NCI-H748 (cell line): ENCODE data around the gene KLHL4.
"Not testable (repeated sequence)": the region's sequence is repeated elsewhere in the genome, so short reads cannot be mapped to it uniquely, and the experiment has no call there.

Source experiments
- DNase-seq: peaks from one replicate; lab custom pipeline; 2025; ENCODE audit not compliant: unreplicated experiment; lab: John Stamatoyannopoulos, UW

KLHL4 gene

GRCh38 chrX:87641439-87641838, 123.8 kb downstream of the KLHL4 start:
- not testable (repeated sequence) for DNase-seq

GRCh38 chrX:87661761-87662160, 144.2 kb downstream of the KLHL4 start:
- no peak for DNase-seq

GRCh38 chrX:87663421-87663820, 145.8 kb downstream of the KLHL4 start:
- no peak for DNase-seq

GRCh38 chrX:87664381-87664780, 146.8 kb downstream of the KLHL4 start:
- peak; percentile 63 for DNase-seq

GRCh38 chrX:87679849-87680248, 162.2 kb downstream of the KLHL4 start:
- DNase-seq = no peak

- DNase-seq = no peak
Measured at GRCh38 chrX:87687703-87688102, 170.1 kb downstream of the KLHL4 start.

GRCh38 chrX:87688113-87688748, 170.6 kb downstream of the KLHL4 start:
- DNase-seq = not testable (repeated sequence)

GRCh38 chrX:87689218-87689617, 171.6 kb downstream of the KLHL4 start:
- not testable (repeated sequence) for DNase-seq

GRCh38 chrX:87693204-87693603, 175.6 kb downstream of the KLHL4 start:
- no peak for DNase-seq

GRCh38 chrX:87697409-87697808, 179.8 kb downstream of the KLHL4 start:
- no peak for DNase-seq

- DNase-seq = no peak
Measured at GRCh38 chrX:87702795-87703194, 185.2 kb downstream of the KLHL4 start.

- not testable (repeated sequence) for DNase-seq
Measured at GRCh38 chrX:87703469-87703868, 185.9 kb downstream of the KLHL4 start.

GRCh38 chrX:87706134-87706533, 188.5 kb downstream of the KLHL4 start:
- DNase-seq = no peak

GRCh38 chrX:87710580-87710979, 193.0 kb downstream of the KLHL4 start:
- DNase-seq = no peak
